DOHH2 (cell line): ENCODE results near the gene ADAR.

ENCODE experiments used
- H3F3A ChIP-seq: fragments of 200-600 bp; sonication (generic), shearing (Covaris generic); 2 replicates; pipeline ENCODE4 v1.6.0; 2016; ENCODE audit warnings: antibody characterized with exemption, mild to moderate bottlenecking; ENCODE audit not compliant: control insufficient read depth, insufficient read depth
- H3K27ac ChIP-seq: fragments of 200-600 bp; sonication (generic); 2 replicates; pipeline ENCODE4 v1.5.1; 2014; ENCODE audit warnings: low read depth, mild to moderate bottlenecking, low read length, moderate library complexity
- H3K27me3 ChIP-seq: fragments of 200-600 bp; sonication (generic); 2 replicates; pipeline ENCODE4 v1.6.1; 2014; ENCODE audit warnings: mild to moderate bottlenecking, low read length, mixed read lengths; ENCODE audit not compliant: control insufficient read depth
- H3K36me3 ChIP-seq: fragments of 200-600 bp; sonication (generic); 2 replicates; pipeline ENCODE4 v1.6.1; 2014; ENCODE audit warnings: mild to moderate bottlenecking, low read length, moderate library complexity, mixed read lengths; ENCODE audit not compliant: control insufficient read depth
- H3K4me1 ChIP-seq: fragments of 200-600 bp; sonication (generic); 2 replicates; pipeline ENCODE4 v1.6.1; 2014; ENCODE audit warnings: mild to moderate bottlenecking, low read length, mixed read lengths; ENCODE audit not compliant: control insufficient read depth
- H3K4me2 ChIP-seq: fragments of 200-600 bp; sonication (generic); 2 replicates; pipeline ENCODE4 v1.6.0; 2014; ENCODE audit warnings: mild to moderate bottlenecking, low read length, moderate library complexity
- H3K4me3 ChIP-seq: fragments of 200-600 bp; sonication (generic); 2 replicates; pipeline ENCODE4 v1.5.1; 2014; ENCODE audit warnings: mild to moderate bottlenecking, low read length, mixed read lengths
- H3K79me2 ChIP-seq: fragments of 200-600 bp; sonication (generic); 2 replicates; pipeline ENCODE4 v1.6.1; 2014; ENCODE audit warnings: mild to moderate bottlenecking, low read length, mixed read lengths; ENCODE audit not compliant: control insufficient read depth
- H3K9me2 ChIP-seq: fragments of 200-600 bp; sonication (generic); replicated peaks from 2 replicates; pipeline ENCODE4 v1.6.1; 2014; ENCODE audit warnings: mild to moderate bottlenecking, low read length, mixed read lengths; ENCODE audit not compliant: control insufficient read depth
- H3K9me3 ChIP-seq: fragments of 200-600 bp; sonication (generic); 2 replicates; pipeline ENCODE4 v1.6.1; 2014; ENCODE audit warnings: antibody characterized with exemption, low read length, mixed read lengths; ENCODE audit not compliant: control insufficient read depth, insufficient read depth
- H4K20me1 ChIP-seq: fragments of 200-600 bp; sonication (generic); 2 replicates; pipeline ENCODE4 v1.6.0; 2014; ENCODE audit warnings: low read depth, mild to moderate bottlenecking, antibody characterized with exemption, low read length, moderate library complexity; ENCODE audit not compliant: control insufficient read depth, insufficient read depth
- CTCF ChIP-seq: fragments of 200-600 bp; sonication (generic); IDR thresholded peaks from one replicate; pipeline ENCODE4 v1.5.1; 2014; ENCODE audit warnings: antibody characterized with exemption, mild to moderate bottlenecking, low read depth, low read length; ENCODE audit not compliant: poor library complexity, severe bottlenecking
- EZH2phosphoT487 ChIP-seq: fragments of 200-600 bp; sonication (generic); IDR thresholded peaks from 2 replicates; pipeline ENCODE4 v1.6.1; 2017; ENCODE audit warnings: borderline replicate concordance, mild to moderate bottlenecking, antibody characterized with exemption, low read length, moderate library complexity, mixed read lengths

The ADAR gene

DNA sequence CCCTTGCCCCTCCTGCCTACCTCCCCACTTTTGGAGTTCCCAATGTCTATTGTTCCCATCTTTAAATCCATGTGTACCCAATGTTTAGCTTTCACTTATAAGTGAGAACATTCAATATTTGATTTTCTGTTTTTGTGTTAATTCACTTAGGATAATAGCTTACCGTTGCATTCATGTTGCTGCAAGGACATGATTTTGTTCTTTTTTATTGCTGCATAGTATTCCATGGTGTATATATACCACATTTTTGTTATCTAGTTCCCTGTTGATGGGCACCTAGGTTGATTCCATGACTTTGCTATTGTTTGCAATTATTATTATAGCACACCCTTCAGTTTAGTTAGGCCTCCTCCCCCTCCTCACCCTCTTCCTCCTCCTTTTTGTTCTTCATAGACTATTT is 33.5 kb upstream of the ADAR start:
- Histone ChIP-seq H4K20me1 (no peaks in the 10 kb centered on the region), H3K36me3 (no peaks in the 10 kb centered on the region), H3K9me3 (peaks cover 11% of the 10 kb centered on the region; the same call in 1 of the 2 replicates), H3F3A (no peaks in the 10 kb centered on the region), H3K4me3 (no peak overlapping the region), H3K79me2 (no peaks in the 10 kb centered on the region), H3K4me2 (no peak overlapping the region), H3K9me2 (no peaks in the 10 kb centered on the region), H3K27me3 (peaks cover 11% of the 10 kb centered on the region), H3K27ac (no peak overlapping the region), H3K4me1 (no peaks in the 10 kb centered on the region)
- TF ChIP-seq CTCF (no peak), EZH2phosphoT487 (no peak)

- H3F3A ChIP-seq, result no peaks in the 10 kb centered on the region
- no peak overlapping the region for H3K4me2 ChIP-seq
- no peaks in the 10 kb centered on the region for H3K9me2 ChIP-seq
- no peaks in the 10 kb centered on the region for H3K4me1 ChIP-seq
- no peaks in the 10 kb centered on the region for H4K20me1 ChIP-seq
- H3K27ac ChIP-seq, result no peak overlapping the region
- TF ChIP-seq EZH2phosphoT487 (no peak), CTCF (no peak)
- H3K36me3 ChIP-seq, result no peaks in the 10 kb centered on the region
- no peak overlapping the region for H3K4me3 ChIP-seq
- H3K27me3 ChIP-seq, result peaks cover 25% of the 10 kb centered on the region
- no peaks in the 10 kb centered on the region for H3K79me2 ChIP-seq
- H3K9me3 ChIP-seq, result peaks cover 11% of the 10 kb centered on the region; the same call in 1 of the 2 replicates
Observed at GRCh38 chr1:154639876-154640275, 31.9 kb upstream of the ADAR start.

- TF ChIP-seq EZH2phosphoT487 (no peak), CTCF (no peak)
- H3K4me3 ChIP-seq, result no peak overlapping the region
- no peak overlapping the region for H3K4me2 ChIP-seq
- H3K27ac ChIP-seq, result no peak overlapping the region
- H3K4me1 ChIP-seq, result no peaks in the 10 kb centered on the region
- H3K9me3 ChIP-seq, result peaks cover 11% of the 10 kb centered on the region; the same call in 1 of the 2 replicates
- H3K27me3 ChIP-seq, result peaks cover 24% of the 10 kb centered on the region
- H3K79me2 ChIP-seq, result no peaks in the 10 kb centered on the region
- H3K9me2 ChIP-seq, result no peaks in the 10 kb centered on the region
- H3F3A ChIP-seq, result peaks cover 3% of the 10 kb centered on the region; the same call in 1 of the 2 replicates
- no peaks in the 10 kb centered on the region for H3K36me3 ChIP-seq
- no peaks in the 10 kb centered on the region for H4K20me1 ChIP-seq
Observed at GRCh38 chr1:154635171-154635570, 27.2 kb upstream of the ADAR start.

GRCh38 chr1:154629675-154630073 is 21.7 kb upstream of the ADAR start:
- H3K9me2 ChIP-seq, result no peaks in the 10 kb centered on the region
- H3K4me3 ChIP-seq, result no peak overlapping the region
- no peak overlapping the region for H3K4me2 ChIP-seq
- peaks cover 5% of the 10 kb centered on the region; the same call in 1 of the 2 replicates for H3F3A ChIP-seq
- H3K27ac ChIP-seq, result no peak overlapping the region
- TF ChIP-seq CTCF (no peak), EZH2phosphoT487 (no peak)
- H3K79me2 ChIP-seq, result peaks cover 34% of the 10 kb centered on the region
- peaks cover 17% of the 10 kb centered on the region for H3K36me3 ChIP-seq
- no peaks in the 10 kb centered on the region for H3K9me3 ChIP-seq
- H3K27me3 ChIP-seq, result peaks cover 8% of the 10 kb centered on the region
- H3K4me1 ChIP-seq, result peaks cover 26% of the 10 kb centered on the region
- peaks cover 6% of the 10 kb centered on the region; the same call in 1 of the 2 replicates for H4K20me1 ChIP-seq
